H1 (cell line): ENCODE results near the gene FIG4. TPM values are rescaled to one million over a fixed set of nuclear protein-coding genes. Genes with fewer than 3 reads are reported as not detected.

Experiments
- CTCF ChIA-PET: fragments of 300-600 bp; sonication (Branson Sonifier 250); formaldehyde crosslinking; loops from one replicate; lab custom pipeline; 2021; ENCODE audit not compliant: partially characterized antibody; lab: Charles Lee
- POLR2A ChIA-PET: fragments of 300-600 bp; sonication (Branson Sonifier 250); formaldehyde crosslinking; loops from one replicate; lab custom pipeline; 2021; ENCODE audit warnings: inconsistent platforms; ENCODE audit not compliant: partially characterized antibody; lab: Charles Lee
- DNase-seq, 2 experiments: peaks; one replicate each; pipeline versions ENCODE4 v3.0.0 to v3.0.0-alpha.2; 2010 to 2022; ENCODE audit warnings: low spot score in 2 of 2, low read depth in 1 of 2, mixed read lengths in 1 of 2
- FAIRE-seq: peaks from 2 replicates; lab custom pipeline; 2011; peaks lifted over from hg19 to GRCh38; lab: Jason Lieb, UNC
- H2AFZ ChIP-seq: 2 replicates; pipeline ENCODE4 v1.8.1; 2012; ENCODE audit warnings: low read length, inconsistent platforms
- H2AK5ac ChIP-seq: 2 replicates; pipeline ENCODE4 v1.6.1; 2013; ENCODE audit warnings: low read depth, low read length
- H2BK120ac ChIP-seq: replicated peaks from 2 replicates; pipeline ENCODE3; 2013; ENCODE audit warnings: low read depth, low read length, inconsistent platforms
- H2BK12ac ChIP-seq: 2 replicates; pipeline ENCODE4 v1.6.1; 2013; ENCODE audit warnings: low read depth, low read length
- H2BK15ac ChIP-seq: 2 replicates; pipeline ENCODE4 v1.6.1; 2013; ENCODE audit warnings: low read length
- H2BK20ac ChIP-seq: 2 replicates; pipeline ENCODE4 v1.6.1; 2013; ENCODE audit warnings: low read length
- H2BK5ac ChIP-seq: 2 replicates; pipeline ENCODE4 v1.6.1; 2013; ENCODE audit warnings: low read depth, low read length
- H3K14ac ChIP-seq: 2 replicates; pipeline ENCODE4 v1.6.1; 2013; ENCODE audit warnings: inconsistent platforms; ENCODE audit not compliant: insufficient read length
- H3K18ac ChIP-seq: 2 replicates; pipeline ENCODE4 v1.6.1; 2013; ENCODE audit warnings: low read length; ENCODE audit errors: extremely low read depth
- H3K23ac ChIP-seq: 2 replicates; pipeline ENCODE4 v1.6.1; 2013; ENCODE audit warnings: inconsistent platforms; ENCODE audit not compliant: insufficient read length
- H3K23me2 ChIP-seq: 2 replicates; pipeline ENCODE4 v1.6.1; 2013; ENCODE audit warnings: low read depth, low read length
- H3K27ac ChIP-seq: 2 replicates; pipeline ENCODE4 v1.6.1; 2011; ENCODE audit warnings: low read depth, low read length, inconsistent platforms
- H3K27me3 ChIP-seq, 4 experiments: replicated peaks in 1 of 4; 1 replicate in 1 of 4; 2 replicates in 3 of 4; pipeline versions ENCODE4 v1.6.1 to v1.8.1; 2011 to 2013; ENCODE audit warnings: low read length in 3 of 4, mild to moderate bottlenecking in 3 of 4, inconsistent platforms in 2 of 4, mixed read lengths in 2 of 4, moderate library complexity in 1 of 4; ENCODE audit not compliant: control insufficient read depth in 3 of 4, insufficient read depth in 3 of 4; ENCODE audit errors: extremely low read depth in 1 of 4
- H3K36me3 ChIP-seq, 4 experiments: 2 replicates each; pipeline versions ENCODE4 v1.6.1 to v1.8.1; 2011 to 2013; ENCODE audit warnings: mild to moderate bottlenecking in 4 of 4, low read length in 3 of 4, moderate library complexity in 2 of 4, control low read depth in 1 of 4, inconsistent platforms in 1 of 4; ENCODE audit not compliant: insufficient read depth in 4 of 4, control insufficient read depth in 2 of 4
- H3K4ac ChIP-seq: replicated peaks from 2 replicates; pipeline ENCODE3; 2013; ENCODE audit warnings: low read length, low read depth, mixed read lengths, inconsistent platforms; ENCODE audit not compliant: insufficient read length
- H3K4me1 ChIP-seq, 4 experiments: replicated peaks in 1 of 4; 1 replicate in 1 of 4; 2 replicates in 3 of 4; pipeline versions ENCODE4 v1.6.1 to v1.8.1; 2011 to 2013; ENCODE audit warnings: low read length in 3 of 4, inconsistent platforms in 2 of 4, mixed read lengths in 1 of 4; ENCODE audit not compliant: insufficient read depth in 4 of 4, control insufficient read depth in 3 of 4
- H3K4me2 ChIP-seq, 2 experiments: 2 replicates each; pipeline versions ENCODE4 v1.6.1 to v1.8.1; 2011 to 2013; ENCODE audit warnings: low read depth in 2 of 2, low read length in 2 of 2, control low read depth in 1 of 2, inconsistent platforms in 1 of 2, mild to moderate bottlenecking in 1 of 2; ENCODE audit not compliant: insufficient read depth in 1 of 2
- H3K4me3 ChIP-seq, 4 experiments: fragments of 200-600, 300-600 bp in 1 of 4; sonication (generic), shearing (Covaris generic), sonication (Bioruptor Twin) in 1 of 4; 2 replicates each; pipeline versions ENCODE4 v1.5.1 to v1.8.1; 2011 to 2016; ENCODE audit warnings: low read length in 4 of 4, low read depth in 3 of 4, control low read depth in 2 of 4, inconsistent platforms in 2 of 4, mild to moderate bottlenecking in 2 of 4, mixed read lengths in 1 of 4, moderate library complexity in 1 of 4; ENCODE audit not compliant: insufficient read depth in 2 of 4; ENCODE audit errors: extremely low read depth in 1 of 4
- H3K56ac ChIP-seq: replicated peaks from 2 replicates; pipeline ENCODE3; 2013; ENCODE audit warnings: low read depth, mild to moderate bottlenecking, mixed read lengths, low read length, inconsistent platforms; ENCODE audit not compliant: insufficient read length
- H3K79me1 ChIP-seq: 2 replicates; pipeline ENCODE4 v1.6.1; 2013; ENCODE audit warnings: low read depth, low read length, control low read depth
- H3K79me2 ChIP-seq, 2 experiments: 2 replicates each; pipeline versions ENCODE4 v1.6.1 to v1.8.1; 2012 to 2013; ENCODE audit warnings: low read length in 2 of 2, mild to moderate bottlenecking in 2 of 2, inconsistent platforms in 1 of 2; ENCODE audit not compliant: insufficient read depth in 2 of 2, control insufficient read depth in 1 of 2
- H3K9ac ChIP-seq, 4 experiments: replicated peaks in 1 of 4; 1 replicate in 1 of 4; 2 replicates in 3 of 4; pipeline versions ENCODE4 v1.6.1 to v1.8.1; 2011 to 2013; ENCODE audit warnings: low read depth in 3 of 4, low read length in 3 of 4, control low read depth in 2 of 4, mild to moderate bottlenecking in 2 of 4, moderate library complexity in 2 of 4, inconsistent platforms in 1 of 4; ENCODE audit errors: extremely low read depth in 1 of 4
- H3K9me3 ChIP-seq, 2 experiments: 2 replicates each; pipeline versions ENCODE4 v1.6.1 to v1.8.1; 2012 to 2013; ENCODE audit warnings: mild to moderate bottlenecking in 2 of 2, moderate library complexity in 2 of 2, control low read depth in 1 of 2, inconsistent platforms in 1 of 2, low read depth in 1 of 2, low read length in 1 of 2, mixed read lengths in 1 of 2; ENCODE audit not compliant: insufficient read depth in 2 of 2
- H4K20me1 ChIP-seq, 2 experiments: replicated peaks in 1 of 2; 2 replicates each; pipeline versions ENCODE3 to v1.8.1; 2011 to 2013; ENCODE audit warnings: inconsistent platforms in 2 of 2, low read length in 2 of 2, mild to moderate bottlenecking in 1 of 2; ENCODE audit not compliant: insufficient read depth in 2 of 2, control insufficient read depth in 1 of 2
- H4K5ac ChIP-seq: 2 replicates; pipeline ENCODE4 v1.6.1; 2013; ENCODE audit warnings: low read length, low read depth, mixed read lengths, inconsistent platforms; ENCODE audit not compliant: insufficient read length
- H4K8ac ChIP-seq: 2 replicates; pipeline ENCODE4 v1.8.0; 2013; ENCODE audit warnings: mild to moderate bottlenecking, moderate library complexity, low read length, inconsistent platforms; ENCODE audit not compliant: insufficient read depth; ENCODE audit errors: extremely low read depth
- H4K91ac ChIP-seq: replicated peaks from 2 replicates; pipeline ENCODE3; 2013; ENCODE audit warnings: low read length, mixed read lengths, inconsistent platforms; ENCODE audit not compliant: insufficient read length
- CHD1 ChIP-seq: IDR thresholded peaks from 2 replicates; pipeline ENCODE4 v1.6.1; 2012; ENCODE audit warnings: low read depth, low read length, improper control_type of control experiment
- EZH2 ChIP-seq: fragments of 200-600 bp; sonication (generic); IDR thresholded peaks from 2 replicates; pipeline ENCODE4 v1.7.1; 2012; ENCODE audit warnings: low read depth, mild to moderate bottlenecking, moderate library complexity, low read length, inconsistent platforms; ENCODE audit not compliant: severe bottlenecking
- GTF2F1 ChIP-seq: IDR thresholded peaks from 2 replicates; pipeline ENCODE4 v1.6.1; 2012; ENCODE audit warnings: low read depth, low read length, improper control_type of control experiment, borderline replicate concordance
- JUN ChIP-seq: IDR thresholded peaks from 2 replicates; pipeline ENCODE4 v1.6.1; 2011; ENCODE audit warnings: low read depth, mild to moderate bottlenecking, improper control_type of control experiment, low read length
- MAX ChIP-seq: IDR thresholded peaks from 2 replicates; pipeline ENCODE4 v1.6.1; 2012; ENCODE audit warnings: inconsistent platforms
- RBBP5 ChIP-seq: IDR thresholded peaks from 2 replicates; pipeline ENCODE4 v1.7.1; 2012; ENCODE audit warnings: low read depth, mild to moderate bottlenecking, inconsistent platforms, low read length, moderate library complexity, borderline replicate concordance
- RFX5 ChIP-seq: IDR thresholded peaks from 2 replicates; pipeline ENCODE4 v1.6.1; 2011; ENCODE audit warnings: low read depth, low read length, improper control_type of control experiment, borderline replicate concordance
- SAP30 ChIP-seq: fragments of 300-600 bp; sonication (generic); IDR thresholded peaks from 2 replicates; pipeline ENCODE4 v1.7.1; 2012; ENCODE audit warnings: low read length, moderate library complexity, mild to moderate bottlenecking, inconsistent platforms; ENCODE audit not compliant: insufficient read depth, insufficient replicate concordance
- SIRT6 ChIP-seq: IDR thresholded peaks from one replicate; pipeline ENCODE4 v1.7.1; 2012; ENCODE audit warnings: low read length, inconsistent platforms
- TBP ChIP-seq: IDR thresholded peaks from 2 replicates; pipeline ENCODE4 v1.6.1; 2011; ENCODE audit warnings: low read depth, low read length, improper control_type of control experiment
- TEAD4 ChIP-seq: IDR thresholded peaks from 2 replicates; pipeline ENCODE4 v1.6.1; 2012; ENCODE audit warnings: low read depth, low read length, inconsistent platforms, mixed read lengths
- ZNF274 ChIP-seq: IDR thresholded peaks from 2 replicates; pipeline ENCODE4 v1.7.0; 2012; ENCODE audit warnings: low read length, borderline replicate concordance; ENCODE audit errors: extremely low read depth
- WGBS, 2 experiments: shearing (Covaris generic) in 1 of 2; methylation state at CpG; one replicate each; pipeline versions ENCODE4 v1.1.6 to v1.1.7; 2013 to 2015; ENCODE audit warnings: low lambda C conversion rate in 2 of 2, mixed read lengths in 2 of 2, inconsistent platforms in 1 of 2, low coverage in 1 of 2, missing lambda C conversion rate in 1 of 2; ENCODE audit not compliant: insufficient replicate concordance in 2 of 2, insufficient coverage in 1 of 2, insufficient read length in 1 of 2; ENCODE audit errors: extremely low coverage in 1 of 2, missing lambda C conversion rate in 1 of 2; 5-methylcytosine and 5-hydroxymethylcytosine counted together
- polyA plus RNA-seq, 7 experiments: library from polyadenylated mRNA; depleted of rRNA in 3 of 7; stranded (reverse) in 5 of 7; unstranded in 2 of 7; fragments of >200 nt in 5 of 7; fragments of 200-250 nt in 2 of 7; gene quantifications; 1 replicate in 5 of 7; 2 replicates in 1 of 7; 4 replicates in 1 of 7; pipeline versions ENCODE4 v1.2.1 to v1.2.3, GENCODE V29; 2011 to 2013; ENCODE audit warnings: missing spikeins in 2 of 7, mixed read lengths in 2 of 7
- total RNA-seq: library from RNA; stranded (reverse); fragmentation: NEBNext Ultra II Directional; extraction: Animal tissue kit (Norgen Biotek cat#: 25700); gene quantifications from 2 replicates; pipeline ENCODE4 v1.2.1, GENCODE V29; 2021

The FIG4 gene
- total and polyA plus RNA-seq, 2 of the 8 experiments (the other 6 are each of a cell fraction or from before 2014, with no cell fraction given), result 11.8 to 21.9 TPM

- Histone ChIP-seq H4K8ac (no peak overlapping the region), H3K23me2 (no peaks in the 10 kb centered on the region), H2BK15ac (no peak overlapping the region), H2AK5ac (no peak overlapping the region), H3K56ac (no peak overlapping the region), H3K9ac (no peak overlapping the region), H2BK20ac (no peak overlapping the region), H3K27me3 (no peaks in the 10 kb centered on the region), H2BK5ac (no peak overlapping the region), H2AFZ (no peak overlapping the region), H4K20me1 (no peaks in the 10 kb centered on the region), H3K27ac (no peak overlapping the region), H3K4me1 (no peaks in the 10 kb centered on the region; a peak in 1 of 7 replicates), H3K9me3 (no peaks in the 10 kb centered on the region), H3K79me1 (no peaks in the 10 kb centered on the region; the same call in 1 of the 2 replicates), H2BK12ac (no peak overlapping the region), H4K5ac (no peak overlapping the region), H4K91ac (no peak overlapping the region), H3K18ac (no peak overlapping the region), H3K79me2 (no peaks in the 10 kb centered on the region), H3K4ac (no peak overlapping the region), H3K14ac (no peak overlapping the region), H3K36me3 (no peaks in the 10 kb centered on the region), H3K4me2 (no peak overlapping the region), H3K4me3 (no peak overlapping the region), H3K23ac (no peak overlapping the region), H2BK120ac (no peak overlapping the region)
- ChIA-PET CTCF (interaction anchor here (0.7 to 1.4 kb wide), 3 partner anchors 34 to 289 kb away, joined by 3 to 11 read pairs (median 5); no protein-coding TSS in a partner anchor), POLR2A (no interaction called here)
- WGBS, 2 experiments, result 86% methylated on average over 14 of the region's 14 CpGs; no CpG with 5 or more reads in 1 of the 2 experiments
- DNase-seq, result no peak
- no peak for FAIRE-seq
- TF ChIP-seq ZNF274 (no peak), SIRT6 (no peak), TBP (no peak), CHD1 (no peak), SAP30 (no peak), GTF2F1 (no peak), TEAD4 (no peak), EZH2 (no peak), RFX5 (no peak), JUN (no peak), MAX (no peak), RBBP5 (no peak)
Measured at GRCh38 chr6:109816452-109817374, 125.6 kb downstream of the FIG4 start.
